Panc1 (cell line): ENCODE results near the gene LRRC73. TPM values are rescaled to one million over a fixed set of nuclear protein-coding genes. Genes with fewer than 3 reads are reported as not detected.

ENCODE experiments used
- ATAC-seq: fragments of 200-7000 bp; cut with Tn5 transposase; 2 replicates; pipeline ENCODE4 v1.9.1; 2020; ENCODE audit warnings: mild to moderate bottlenecking, moderate library complexity
- BruUV-seq: library from RNA; stranded (reverse); fragments of 400-500 nt; replicated peaks from 2 replicates; lab custom pipeline; 2021; lab: Mats Ljungman, UMichigan
- CTCF ChIA-PET: fragments of 300-600 bp; sonication (Branson Sonifier 250); formaldehyde crosslinking; loops from one replicate; lab custom pipeline; 2022; ENCODE audit warnings: antibody characterized with exemption; lab: Charles Lee
- POLR2A ChIA-PET: fragments of 300-600 bp; sonication (Branson Sonifier 250); formaldehyde crosslinking; loops from one replicate; lab custom pipeline; 2022; ENCODE audit warnings: antibody characterized with exemption; lab: Charles Lee
- DNase-seq: peaks from one replicate; pipeline ENCODE4 v3.0.0-alpha.2; 2010; ENCODE audit warnings: low read depth, low spot score
- H3K27ac ChIP-seq: 2 replicates; pipeline ENCODE4 v1.5.1; 2011; ENCODE audit warnings: mild to moderate bottlenecking, low read length, inconsistent platforms
- H3K27me3 ChIP-seq: fragments of 200-500 bp; sonication (Bioruptor generic); 2 replicates; pipeline ENCODE4 v1.6.0; 2014; ENCODE audit warnings: low read length, inconsistent platforms; ENCODE audit not compliant: control insufficient read depth, insufficient read depth
- H3K36me3 ChIP-seq: fragments of 200-500 bp; sonication (Bioruptor generic); 2 replicates; pipeline ENCODE4 v1.5.1; 2014; ENCODE audit warnings: inconsistent platforms, mild to moderate bottlenecking, low read length, moderate library complexity; ENCODE audit not compliant: control insufficient read depth, insufficient read depth
- H3K4me1 ChIP-seq: 2 replicates; pipeline ENCODE4 v1.5.1; 2011; ENCODE audit warnings: inconsistent platforms, mild to moderate bottlenecking, low read length, moderate library complexity; ENCODE audit not compliant: control insufficient read depth, insufficient read depth
- H3K4me3 ChIP-seq, 2 experiments: 2 replicates each; pipeline ENCODE4 v1.5.1; 2011 to 2012; ENCODE audit warnings: low read depth in 2 of 2, low read length in 2 of 2, mild to moderate bottlenecking in 2 of 2, inconsistent platforms in 1 of 2, moderate library complexity in 1 of 2
- H3K9me3 ChIP-seq: fragments of 200-500 bp; sonication (Bioruptor generic); 2 replicates; pipeline ENCODE4 v1.5.1; 2014; ENCODE audit warnings: low read depth, mild to moderate bottlenecking, inconsistent platforms, low read length, moderate library complexity; ENCODE audit not compliant: control insufficient read depth, insufficient read depth
- POLR2AphosphoS5 ChIP-seq: IDR thresholded peaks from 2 replicates; pipeline ENCODE4 v1.6.1; 2012; ENCODE audit warnings: mild to moderate bottlenecking, low read depth, low read length, moderate library complexity
- SIN3A ChIP-seq: IDR thresholded peaks from 2 replicates; pipeline ENCODE4 v1.6.1; 2012; ENCODE audit warnings: low read depth, mild to moderate bottlenecking, low read length, moderate library complexity, borderline replicate concordance; ENCODE audit not compliant: insufficient read depth
- TCF7L2 ChIP-seq: IDR thresholded peaks from 2 replicates; pipeline ENCODE4 v1.6.1; 2011; ENCODE audit warnings: mild to moderate bottlenecking, low read depth, low read length, inconsistent platforms
- in situ Hi-C: cut with HindIII; loops from 2 replicates; pipeline ENCODE4 v1.10.0; 2016; ENCODE audit warnings: low sequenced_read_pairs, low pct_unique_long_range_greater_than_20kb
- intact Hi-C: fragments of 100-400 bp; cut with micrococcal nuclease; formaldehyde crosslinking; loops from one replicate; pipeline ENCODE4 v1.10.0; 2022; ENCODE audit not compliant: unreplicated experiment
- total RNA-seq: library from RNA; stranded (reverse); gene quantifications from one replicate; pipeline ENCODE4 v1.2.1, GENCODE V29; 2021; ENCODE audit not compliant: unreplicated experiment
- TF ChIP-seq, protein P1 (sequence below), 2 experiments: IDR thresholded peaks; 2 replicates each; pipeline ENCODE4 v1.6.1; 2011 to 2012; ENCODE audit warnings: low read depth in 2 of 2, control low read depth in 1 of 2, low read length in 1 of 2, mild to moderate bottlenecking in 1 of 2, moderate library complexity in 1 of 2; ENCODE audit not compliant: insufficient read depth in 1 of 2
- TF ChIP-seq, protein P2 (sequence below): fragments of 450-650 bp; IDR thresholded peaks from 2 replicates; pipeline ENCODE4 v1.5.1; 2017; ENCODE audit warnings: mild to moderate bottlenecking

Gene LRRC73
- total RNA-seq, 1 experiment from 2014 or later = 2.9 TPM

DNA sequence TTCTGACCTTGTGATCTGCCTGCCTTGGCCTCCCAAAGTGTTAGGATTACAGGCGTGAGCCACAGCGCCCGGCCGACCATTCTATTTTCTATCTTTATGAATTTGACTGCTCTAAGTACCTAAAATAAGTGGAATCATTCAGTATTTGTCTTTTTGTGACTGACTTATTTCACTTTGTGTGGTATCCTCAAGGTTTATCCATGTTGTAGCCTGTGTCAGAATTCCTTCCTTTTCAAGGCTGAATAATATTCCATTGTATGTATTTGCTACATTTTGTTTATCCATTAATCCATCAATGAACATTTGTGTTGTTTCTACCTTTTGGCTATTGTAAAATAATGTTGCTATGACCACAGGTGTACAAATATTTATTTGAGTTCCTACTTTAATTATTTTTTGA is 37.6 kb downstream of the LRRC73 start:
- TF ChIP-seq POLR2AphosphoS5 = no peak
- TF ChIP-seq, protein P1, sequence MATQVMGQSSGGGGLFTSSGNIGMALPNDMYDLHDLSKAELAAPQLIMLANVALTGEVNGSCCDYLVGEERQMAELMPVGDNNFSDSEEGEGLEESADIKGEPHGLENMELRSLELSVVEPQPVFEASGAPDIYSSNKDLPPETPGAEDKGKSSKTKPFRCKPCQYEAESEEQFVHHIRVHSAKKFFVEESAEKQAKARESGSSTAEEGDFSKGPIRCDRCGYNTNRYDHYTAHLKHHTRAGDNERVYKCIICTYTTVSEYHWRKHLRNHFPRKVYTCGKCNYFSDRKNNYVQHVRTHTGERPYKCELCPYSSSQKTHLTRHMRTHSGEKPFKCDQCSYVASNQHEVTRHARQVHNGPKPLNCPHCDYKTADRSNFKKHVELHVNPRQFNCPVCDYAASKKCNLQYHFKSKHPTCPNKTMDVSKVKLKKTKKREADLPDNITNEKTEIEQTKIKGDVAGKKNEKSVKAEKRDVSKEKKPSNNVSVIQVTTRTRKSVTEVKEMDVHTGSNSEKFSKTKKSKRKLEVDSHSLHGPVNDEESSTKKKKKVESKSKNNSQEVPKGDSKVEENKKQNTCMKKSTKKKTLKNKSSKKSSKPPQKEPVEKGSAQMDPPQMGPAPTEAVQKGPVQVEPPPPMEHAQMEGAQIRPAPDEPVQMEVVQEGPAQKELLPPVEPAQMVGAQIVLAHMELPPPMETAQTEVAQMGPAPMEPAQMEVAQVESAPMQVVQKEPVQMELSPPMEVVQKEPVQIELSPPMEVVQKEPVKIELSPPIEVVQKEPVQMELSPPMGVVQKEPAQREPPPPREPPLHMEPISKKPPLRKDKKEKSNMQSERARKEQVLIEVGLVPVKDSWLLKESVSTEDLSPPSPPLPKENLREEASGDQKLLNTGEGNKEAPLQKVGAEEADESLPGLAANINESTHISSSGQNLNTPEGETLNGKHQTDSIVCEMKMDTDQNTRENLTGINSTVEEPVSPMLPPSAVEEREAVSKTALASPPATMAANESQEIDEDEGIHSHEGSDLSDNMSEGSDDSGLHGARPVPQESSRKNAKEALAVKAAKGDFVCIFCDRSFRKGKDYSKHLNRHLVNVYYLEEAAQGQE (IDR thresholded peaks at IDR 0.05; ENCODE audit: insufficient read depth in 1 of 2, low read depth in 2 of 2, low read length in 1 of 2) = no peak
- TF ChIP-seq, protein P2, sequence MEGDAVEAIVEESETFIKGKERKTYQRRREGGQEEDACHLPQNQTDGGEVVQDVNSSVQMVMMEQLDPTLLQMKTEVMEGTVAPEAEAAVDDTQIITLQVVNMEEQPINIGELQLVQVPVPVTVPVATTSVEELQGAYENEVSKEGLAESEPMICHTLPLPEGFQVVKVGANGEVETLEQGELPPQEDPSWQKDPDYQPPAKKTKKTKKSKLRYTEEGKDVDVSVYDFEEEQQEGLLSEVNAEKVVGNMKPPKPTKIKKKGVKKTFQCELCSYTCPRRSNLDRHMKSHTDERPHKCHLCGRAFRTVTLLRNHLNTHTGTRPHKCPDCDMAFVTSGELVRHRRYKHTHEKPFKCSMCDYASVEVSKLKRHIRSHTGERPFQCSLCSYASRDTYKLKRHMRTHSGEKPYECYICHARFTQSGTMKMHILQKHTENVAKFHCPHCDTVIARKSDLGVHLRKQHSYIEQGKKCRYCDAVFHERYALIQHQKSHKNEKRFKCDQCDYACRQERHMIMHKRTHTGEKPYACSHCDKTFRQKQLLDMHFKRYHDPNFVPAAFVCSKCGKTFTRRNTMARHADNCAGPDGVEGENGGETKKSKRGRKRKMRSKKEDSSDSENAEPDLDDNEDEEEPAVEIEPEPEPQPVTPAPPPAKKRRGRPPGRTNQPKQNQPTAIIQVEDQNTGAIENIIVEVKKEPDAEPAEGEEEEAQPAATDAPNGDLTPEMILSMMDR = no peak
- no peak for TF ChIP-seq SIN3A
- TF ChIP-seq TCF7L2 = no peak
- no TSS peak for BruUV-seq
- ChIA-PET POLR2A (no interaction called here), CTCF (no interaction called here)
- Histone ChIP-seq H3K27me3 (no peaks in the 10 kb centered on the region), H3K27ac (no peak overlapping the region), H3K9me3 (no peaks in the 10 kb centered on the region), H3K4me3 (no peak overlapping the region), H3K36me3 (no peaks in the 10 kb centered on the region), H3K4me1 (no peaks in the 10 kb centered on the region)
- in situ Hi-C loops = no loop called here
- DNase-seq (no peak), ATAC-seq (no peak)
- intact Hi-C loops = no loop called here

DNA sequence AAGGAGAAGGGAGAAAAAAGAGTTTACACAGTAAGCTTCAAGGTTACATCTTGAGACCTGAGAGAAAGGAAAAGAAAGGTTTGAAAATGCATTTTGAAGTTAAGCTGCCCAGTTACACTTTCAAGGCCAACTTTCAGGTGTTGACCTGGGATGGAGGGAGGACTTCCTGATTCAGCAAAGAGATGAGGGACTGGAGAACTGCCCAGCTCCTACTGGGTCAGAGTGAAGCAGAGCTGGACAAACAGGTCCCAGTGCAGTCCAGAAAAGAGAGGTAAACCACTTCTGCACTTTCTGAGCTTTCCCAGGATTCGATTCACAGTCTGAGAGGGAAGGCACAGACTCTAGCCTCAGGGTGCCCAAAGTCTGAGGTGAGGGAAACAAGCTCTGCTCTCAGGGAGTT is 38.7 kb downstream of the LRRC73 start:
- Histone ChIP-seq H3K36me3 (no peaks in the 10 kb centered on the region), H3K27ac (no peak overlapping the region), H3K9me3 (no peaks in the 10 kb centered on the region), H3K4me1 (no peaks in the 10 kb centered on the region), H3K27me3 (no peaks in the 10 kb centered on the region), H3K4me3 (no peak overlapping the region)
- intact Hi-C loops = no loop called here
- ChIA-PET CTCF (no interaction called here), POLR2A (interaction anchor here (0.7 kb wide), 1 partner anchor 510 kb away, joined by 16 read pairs; no protein-coding TSS in a partner anchor)
- DNase-seq (no peak), ATAC-seq (no peak)
- no TSS peak for BruUV-seq
- in situ Hi-C loops = no loop called here
- TF ChIP-seq, protein P2 = no peak
- TF ChIP-seq, protein P1 (IDR thresholded peaks at IDR 0.05; ENCODE audit: insufficient read depth in 1 of 2, low read depth in 2 of 2, low read length in 1 of 2) = no peak
- no peak for TF ChIP-seq POLR2AphosphoS5
- no peak for TF ChIP-seq SIN3A
- TF ChIP-seq TCF7L2 = no peak
